ENCODE results near the gene KRT9. TPM values are rescaled to one million over a fixed set of nuclear protein-coding genes. Genes with fewer than 3 reads are reported as not detected.
A peak's percentile ranks its signal among the peaks of the same experiment; 100 is the strongest.

The KRT9 gene
- total and polyA plus RNA-seq, 2 donors (not counting 1 experiment from before 2014, with no cell fraction given) = not detected

GRCh38 chr17:41520821-41521521 is 50.9 kb downstream of the KRT9 start:
- Histone ChIP-seq H3K4me1 (ENCODE audit: control insufficient read depth, extremely low read depth, insufficient read depth, low read length) (peaks cover 11% of the 10 kb centered on the region), H3K79me2 (ENCODE audit: control insufficient read depth, insufficient read depth, low read length) (no peaks in the 10 kb centered on the region), H3K27me3 (ENCODE audit: control insufficient read depth, insufficient read depth, low read length) (no peaks in the 10 kb centered on the region), H4K20me1 (ENCODE audit: control insufficient read depth, extremely low read depth, insufficient read depth, low read length) (no peaks in the 10 kb centered on the region), H3K4me2 (ENCODE audit: extremely low read depth, insufficient read depth, low read length) (no peak overlapping the region), H3K36me3 (ENCODE audit: control insufficient read depth, insufficient read depth, low read length) (no peaks in the 10 kb centered on the region), H3K27ac (ENCODE audit: insufficient read depth, low read length) (no peak overlapping the region), H3K4me3 (replicated peaks in 1 of 4; ENCODE audit: control extremely low read depth in 1 of 4, insufficient read depth in 1 of 4, low read depth in 3 of 4, low read length in 4 of 4) (no peak overlapping the region), H3K9ac (ENCODE audit: insufficient read depth, low read length) (no peak overlapping the region), H2AFZ (ENCODE audit: low read length) (no peak overlapping the region), H3K9me3 (ENCODE audit: control insufficient read depth, insufficient read depth, low read depth, low read length) (no peaks in the 10 kb centered on the region)
- peak in 1 of 2 donors; percentile 36 for DNase-seq (ENCODE audit: low read depth in 2 of 2)
- no peak for TF ChIP-seq EZH2 (IDR thresholded peaks at IDR 0.05; ENCODE audit: low read length, missing control alignments)
- TF ChIP-seq CTCF (conservative IDR thresholded peaks at IDR 0.05 in 1 of 2, IDR thresholded peaks at IDR 0.05 in 1 of 2; ENCODE audit: low read depth in 1 of 2, low read length in 2 of 2) = no peak

- no peak overlapping the region for H3K4me3 ChIP-seq (replicated peaks in 1 of 4; ENCODE audit: control extremely low read depth in 1 of 4, insufficient read depth in 1 of 4, low read depth in 3 of 4, low read length in 4 of 4)
- H2AFZ ChIP-seq (ENCODE audit: low read length) = no peak overlapping the region
- H4K20me1 ChIP-seq (ENCODE audit: control insufficient read depth, extremely low read depth, insufficient read depth, low read length) = no peaks in the 10 kb centered on the region
- H3K9ac ChIP-seq (ENCODE audit: insufficient read depth, low read length) = no peak overlapping the region
- peaks cover 11% of the 10 kb centered on the region for H3K4me1 ChIP-seq (ENCODE audit: control insufficient read depth, extremely low read depth, insufficient read depth, low read length)
- no peaks in the 10 kb centered on the region for H3K79me2 ChIP-seq (ENCODE audit: control insufficient read depth, insufficient read depth, low read length)
- no peak overlapping the region for H3K27ac ChIP-seq (ENCODE audit: insufficient read depth, low read length)
- no peak for DNase-seq (ENCODE audit: low read depth in 2 of 2)
- H3K27me3 ChIP-seq (ENCODE audit: control insufficient read depth, insufficient read depth, low read length) = no peaks in the 10 kb centered on the region
- H3K9me3 ChIP-seq (ENCODE audit: control insufficient read depth, insufficient read depth, low read depth, low read length) = no peaks in the 10 kb centered on the region
- no peaks in the 10 kb centered on the region for H3K36me3 ChIP-seq (ENCODE audit: control insufficient read depth, insufficient read depth, low read length)
- TF ChIP-seq EZH2 (IDR thresholded peaks at IDR 0.05; ENCODE audit: low read length, missing control alignments) = no peak
- TF ChIP-seq CTCF (conservative IDR thresholded peaks at IDR 0.05 in 1 of 2, IDR thresholded peaks at IDR 0.05 in 1 of 2; ENCODE audit: low read depth in 1 of 2, low read length in 2 of 2) = no peak
- no peak overlapping the region for H3K4me2 ChIP-seq (ENCODE audit: extremely low read depth, insufficient read depth, low read length)
These were observed 52.2 kb downstream of the KRT9 start for GRCh38 chr17:41519501-41520224.

GRCh38 chr17:41518789-41519449 is 52.9 kb downstream of the KRT9 start, which contains the start of gene KRT15:
TSS of gene KRT15 (minus strand) at chr17:41518890. CDS start at chr17:41518827, 63 bp downstream.
- H3K9me3 ChIP-seq (ENCODE audit: control insufficient read depth, insufficient read depth, low read depth, low read length) = no peaks in the 10 kb centered on the region
- H3K79me2 ChIP-seq (ENCODE audit: control insufficient read depth, insufficient read depth, low read length) = no peaks in the 10 kb centered on the region
- peaks cover 11% of the 10 kb centered on the region for H3K4me1 ChIP-seq (ENCODE audit: control insufficient read depth, extremely low read depth, insufficient read depth, low read length)
- no peak within 1 kb of the TSS for H3K9ac ChIP-seq (ENCODE audit: insufficient read depth, low read length)
- no peak within 1 kb of the TSS for H2AFZ ChIP-seq (ENCODE audit: low read length)
- no peak within 1 kb of the TSS for H3K4me3 ChIP-seq (replicated peaks in 1 of 4; ENCODE audit: control extremely low read depth in 1 of 4, insufficient read depth in 1 of 4, low read depth in 3 of 4, low read length in 4 of 4)
- H4K20me1 ChIP-seq (ENCODE audit: control insufficient read depth, extremely low read depth, insufficient read depth, low read length) = no peaks in the 10 kb centered on the region
- DNase-seq (ENCODE audit: low read depth in 2 of 2) = no peak
- H3K27ac ChIP-seq (ENCODE audit: insufficient read depth, low read length) = no peak within 1 kb of the TSS
- H3K4me2 ChIP-seq (ENCODE audit: extremely low read depth, insufficient read depth, low read length) = no peak within 1 kb of the TSS
- H3K36me3 ChIP-seq (ENCODE audit: control insufficient read depth, insufficient read depth, low read length) = no peaks in the 10 kb centered on the region
- no peaks in the 10 kb centered on the region for H3K27me3 ChIP-seq (ENCODE audit: control insufficient read depth, insufficient read depth, low read length)
- TF ChIP-seq CTCF (conservative IDR thresholded peaks at IDR 0.05 in 1 of 2, IDR thresholded peaks at IDR 0.05 in 1 of 2; ENCODE audit: low read depth in 1 of 2, low read length in 2 of 2) = no peak
- no peak for TF ChIP-seq EZH2 (IDR thresholded peaks at IDR 0.05; ENCODE audit: low read length, missing control alignments)
